Keratinocyte (primary cell): ENCODE results near the gene WNT6. TPM values are rescaled to one million over a fixed set of nuclear protein-coding genes. Genes with fewer than 3 reads are reported as not detected.

Experiments
- DNase-seq: peaks from one replicate; pipeline ENCODE4 v3.0.0-alpha.2; 2011; ENCODE audit warnings: low read depth, missing footprints, low spot score
- FAIRE-seq: peaks from 2 replicates; lab custom pipeline; 2011; peaks lifted over from hg19 to GRCh38; lab: Jason Lieb, UNC
- H2AFZ ChIP-seq: 2 replicates; pipeline ENCODE4 v1.6.0; 2012; ENCODE audit warnings: low read length, control low read depth, inconsistent platforms; ENCODE audit not compliant: control insufficient read depth
- H3K27ac ChIP-seq: 2 replicates; pipeline ENCODE4 v1.5.1; 2011; ENCODE audit warnings: low read length; ENCODE audit not compliant: control insufficient read depth, insufficient read depth
- H3K27me3 ChIP-seq: 3 replicates; pipeline ENCODE4 v1.6.0; 2011; ENCODE audit warnings: low read length; ENCODE audit not compliant: control insufficient read depth, insufficient read depth; ENCODE audit errors: extremely low read depth
- H3K36me3 ChIP-seq, 2 experiments: 2 replicates in 1 of 2; 3 replicates in 1 of 2; pipeline ENCODE4 v1.5.1; 2011; ENCODE audit warnings: low read length in 2 of 2, mild to moderate bottlenecking in 1 of 2; ENCODE audit not compliant: control insufficient read depth in 2 of 2, insufficient read depth in 2 of 2; ENCODE audit errors: extremely low read depth in 1 of 2
- H3K4me1 ChIP-seq: 3 replicates; pipeline ENCODE4 v1.5.1; 2011; ENCODE audit warnings: low read length; ENCODE audit not compliant: control insufficient read depth, insufficient read depth; ENCODE audit errors: extremely low read depth
- H3K4me2 ChIP-seq: 3 replicates; pipeline ENCODE4 v1.6.0; 2011; ENCODE audit warnings: low read depth, low read length; ENCODE audit not compliant: control insufficient read depth, insufficient read depth; ENCODE audit errors: extremely low read depth
- H3K4me3 ChIP-seq, 3 experiments: fragments of 200-600 bp in 1 of 3; sonication (generic) in 1 of 3; 2 replicates in 2 of 3; 3 replicates in 1 of 3; pipeline ENCODE4 v1.5.1; 2011 to 2016; ENCODE audit warnings: low read length in 3 of 3, mild to moderate bottlenecking in 3 of 3, control low read depth in 2 of 3, inconsistent platforms in 1 of 3, low read depth in 1 of 3, mixed read lengths in 1 of 3, mixed run types in 1 of 3, moderate library complexity in 1 of 3; ENCODE audit not compliant: control insufficient read depth in 2 of 3, insufficient read depth in 2 of 3; ENCODE audit errors: extremely low read depth in 1 of 3
- H3K79me2 ChIP-seq: 2 replicates; pipeline ENCODE4 v1.6.0; 2012; ENCODE audit warnings: low read length; ENCODE audit not compliant: control insufficient read depth, insufficient read depth
- H3K9ac ChIP-seq: 3 replicates; pipeline ENCODE4 v1.6.0; 2011; ENCODE audit warnings: low read length; ENCODE audit not compliant: control insufficient read depth, insufficient read depth; ENCODE audit errors: extremely low read depth
- H3K9me1 ChIP-seq: 3 replicates; pipeline ENCODE4 v1.6.0; 2011; ENCODE audit warnings: low read length; ENCODE audit not compliant: control insufficient read depth, insufficient read depth; ENCODE audit errors: extremely low read depth
- H3K9me3 ChIP-seq: 2 replicates; pipeline ENCODE4 v1.5.1; 2012; ENCODE audit warnings: low read depth, low read length; ENCODE audit not compliant: control insufficient read depth
- H4K20me1 ChIP-seq: 3 replicates; pipeline ENCODE4 v1.6.0; 2011; ENCODE audit warnings: low read length; ENCODE audit not compliant: control insufficient read depth, insufficient read depth; ENCODE audit errors: extremely low read depth
- CTCF ChIP-seq, 3 experiments: IDR thresholded peaks in 1 of 3; conservative IDR thresholded peaks in 1 of 3; optimal IDR thresholded peaks in 1 of 3; 2 replicates in 2 of 3; 3 replicates in 1 of 3; pipeline versions ENCODE3 to v1.5.1; 2011; ENCODE audit warnings: low read length in 3 of 3, mild to moderate bottlenecking in 3 of 3, moderate library complexity in 2 of 3, control low read depth in 1 of 3, inconsistent platforms in 1 of 3; ENCODE audit not compliant: insufficient read depth in 2 of 3; ENCODE audit errors: extremely low read depth in 1 of 3
- EZH2 ChIP-seq: IDR thresholded peaks from one replicate; pipeline ENCODE4 v1.6.1; 2012; ENCODE audit warnings: inconsistent platforms, mild to moderate bottlenecking, low read length, moderate library complexity
- dilution Hi-C: fragments of 300-500 bp; cut with MboI; formaldehyde crosslinking; loops from one replicate; pipeline ENCODE4 v1.7.0; 2020; ENCODE audit warnings: low sequenced_read_pairs; ENCODE audit not compliant: extremely low pct_ligation_motif_present
- polyA plus RNA-seq, 5 experiments: library from polyadenylated mRNA; depleted of rRNA in 3 of 5; stranded (reverse) in 3 of 5; stranded (forward) in 1 of 5; unstranded in 1 of 5; fragments of >200 nt; gene quantifications; 1 replicate in 1 of 5; 2 replicates in 3 of 5; 3 replicates in 1 of 5; pipeline versions ENCODE4 v1.2.1 to v1.2.3, GENCODE V29; 2011 to 2012; ENCODE audit warnings: missing spikeins in 2 of 5, low read depth in 1 of 5, low replicate concordance in 1 of 5

The WNT6 gene
- polyA plus RNA-seq, 1 donor (not counting 4 experiments of a cell fraction or from before 2014, with no cell fraction given), result not detected

DNA sequence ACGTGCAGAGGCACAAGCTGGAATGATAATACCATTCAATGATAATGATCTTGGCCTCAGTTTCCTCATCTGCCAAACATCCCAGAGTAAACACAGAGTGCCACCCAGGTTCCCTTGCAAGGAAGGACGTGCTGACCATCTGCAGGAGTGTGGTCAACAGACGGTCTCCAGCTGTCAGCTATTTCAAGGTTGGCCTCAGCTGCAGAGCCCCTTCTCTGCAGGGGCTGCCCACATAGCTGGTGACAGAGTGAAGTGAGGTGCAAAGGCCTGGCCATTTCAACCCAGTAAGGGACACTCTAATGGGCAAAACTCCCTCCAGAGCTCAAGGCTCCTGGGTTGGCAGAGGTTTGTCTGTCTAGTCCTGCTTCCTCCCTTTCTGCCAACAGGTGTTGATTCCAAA, 8.3 kb upstream of the WNT6 start:
- TF ChIP-seq EZH2 (no peak), CTCF (optimal IDR thresholded peaks at IDR 0.05 in 1 of 3, IDR thresholded peaks at IDR 0.05 in 1 of 3, conservative IDR thresholded peaks at IDR 0.05 in 1 of 3; ENCODE audit: extremely low read depth in 1 of 3, insufficient read depth in 2 of 3, low read length in 3 of 3) (no peak)
- Histone ChIP-seq H3K9me3 (no peaks in the 10 kb centered on the region), H3K27ac (no peak overlapping the region), H3K9ac (no peak overlapping the region), H3K4me2 (no peak overlapping the region), H3K36me3 (no peaks in the 10 kb centered on the region), H3K9me1 (no peaks in the 10 kb centered on the region), H3K79me2 (no peaks in the 10 kb centered on the region), H4K20me1 (no peaks in the 10 kb centered on the region), H2AFZ (no peak overlapping the region), H3K4me1 (peaks cover 9% of the 10 kb centered on the region), H3K27me3 (peaks cover 8% of the 10 kb centered on the region), H3K4me3 (no peak overlapping the region)
- DNase-seq (no peak), FAIRE-seq (no peak)
- dilution Hi-C loops, result no loop called here

DNA sequence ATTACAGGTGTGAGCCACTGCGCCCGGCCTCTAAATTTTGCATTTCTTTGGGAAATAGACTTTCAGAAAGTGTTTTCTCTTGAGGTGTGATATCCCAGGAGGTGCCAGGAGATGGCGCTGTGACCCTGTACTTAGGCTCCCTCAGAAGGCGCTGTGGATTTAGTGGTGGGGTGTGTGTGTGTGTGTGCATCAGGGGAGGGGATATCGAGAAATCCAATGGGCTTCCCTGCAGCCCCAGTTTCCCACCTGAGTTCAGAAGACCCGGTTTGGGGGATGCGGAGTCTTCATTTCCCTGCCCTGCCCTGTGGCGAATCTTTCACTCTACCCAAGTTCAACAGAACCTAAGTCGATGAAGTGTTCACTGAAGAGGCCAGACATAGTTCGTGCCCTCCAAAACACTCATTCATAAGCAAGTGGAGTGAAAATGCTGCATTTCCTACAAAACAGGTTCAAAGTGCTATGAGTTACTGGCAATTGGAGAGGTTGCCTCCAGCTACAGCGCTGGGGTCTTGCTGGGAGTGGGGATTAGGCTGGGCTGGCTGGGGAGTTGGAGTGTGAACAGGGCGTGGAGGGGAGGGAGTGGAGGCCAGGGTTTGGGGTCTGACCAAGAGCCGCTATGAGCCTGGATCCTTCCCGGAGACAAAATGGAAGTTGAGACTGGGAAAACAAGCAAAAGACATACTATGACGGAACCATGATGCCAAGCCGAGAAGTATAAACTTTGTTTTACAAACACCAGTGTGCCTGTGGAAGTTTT, 6.5 kb upstream of the WNT6 start:
- FAIRE-seq (peak; percentile 51), DNase-seq (no peak)

More for the DNA sequence above, 6.5 kb upstream of the WNT6 start:
- dilution Hi-C loops, result no loop called here
- Histone ChIP-seq H3K27ac (no peak overlapping the region), H3K9ac (no peak overlapping the region), H3K36me3 (no peaks in the 10 kb centered on the region), H4K20me1 (no peaks in the 10 kb centered on the region), H3K9me3 (no peaks in the 10 kb centered on the region), H3K4me1 (peaks cover 9% of the 10 kb centered on the region), H2AFZ (no peak overlapping the region), H3K27me3 (peaks cover 19% of the 10 kb centered on the region), H3K9me1 (no peaks in the 10 kb centered on the region), H3K4me3 (no peak overlapping the region), H3K4me2 (no peak overlapping the region), H3K79me2 (no peaks in the 10 kb centered on the region)
- no peak for TF ChIP-seq EZH2
- TF ChIP-seq CTCF (optimal IDR thresholded peaks at IDR 0.05 in 1 of 3, IDR thresholded peaks at IDR 0.05 in 1 of 3, conservative IDR thresholded peaks at IDR 0.05 in 1 of 3; ENCODE audit: extremely low read depth in 1 of 3, insufficient read depth in 2 of 3, low read length in 3 of 3), result peak; percentile 78 to 84 (median 80)
